Glutamatergic neuron (in vitro differentiated cells): ENCODE results near the gene CCDC175. TPM values are rescaled to one million over a fixed set of nuclear protein-coding genes. Genes with fewer than 3 reads are reported as not detected.
A peak's percentile ranks its signal among the peaks of the same experiment; 100 is the strongest.

Source experiments
- DNase-seq: peaks from one replicate; pipeline ENCODE4 v3.0.0; 2022
- H3K27ac Mint-ChIP-seq: one replicate; pipeline ENCODE4 v1.8.0; 2020; ENCODE audit warnings: mild to moderate bottlenecking, mixed read lengths, inconsistent platforms; ENCODE audit not compliant: unreplicated experiment
- H3K27me3 Mint-ChIP-seq: one replicate; pipeline ENCODE4 v1.8.0; 2020; ENCODE audit warnings: mild to moderate bottlenecking, moderate library complexity, mixed read lengths, inconsistent platforms; ENCODE audit not compliant: unreplicated experiment
- H3K36me3 Mint-ChIP-seq: one replicate; pipeline ENCODE4 v1.8.0; 2020; ENCODE audit warnings: mild to moderate bottlenecking, mixed read lengths, inconsistent platforms; ENCODE audit not compliant: unreplicated experiment
- H3K4me1 Mint-ChIP-seq: one replicate; pipeline ENCODE4 v1.8.0; 2020; ENCODE audit warnings: mild to moderate bottlenecking, low read depth, mixed read lengths, inconsistent platforms; ENCODE audit not compliant: unreplicated experiment
- H3K4me3 Mint-ChIP-seq: one replicate; pipeline ENCODE4 v1.8.0; 2020; ENCODE audit warnings: mild to moderate bottlenecking, mixed read lengths, inconsistent platforms; ENCODE audit not compliant: unreplicated experiment
- H3K9me3 Mint-ChIP-seq: one replicate; pipeline ENCODE4 v1.8.0; 2020; ENCODE audit warnings: mild to moderate bottlenecking, moderate library complexity, mixed read lengths, inconsistent platforms; ENCODE audit not compliant: unreplicated experiment
- total RNA-seq: library from RNA; stranded (reverse); fragmentation: NEBNext Ultra II Directional; extraction: Animal tissue kit (Norgen Biotek cat#: 25700); gene quantifications from one replicate; pipeline ENCODE4 v1.2.1, GENCODE V29; 2021; ENCODE audit not compliant: unreplicated experiment
- TF ChIP-seq, protein P1 (sequence below): fragments of 200-600 bp; sonication (generic); IDR thresholded peaks from one replicate; pipeline ENCODE4 v1.5.0; 2021; ENCODE audit not compliant: partially characterized antibody, unreplicated experiment

Gene CCDC175
- total RNA-seq, 1 donor from 2014 or later, result not detected

GRCh38 chr14:59482541-59483331 is 93.9 kb downstream of the CCDC175 start:
- peaks cover 10% of the 10 kb centered on the region for H3K9me3 Mint-ChIP-seq
- peak overlapping the region; percentile 94 for H3K4me3 Mint-ChIP-seq
- no peak for DNase-seq
- peaks cover 3% of the 10 kb centered on the region for H3K4me1 Mint-ChIP-seq
- H3K36me3 Mint-ChIP-seq, result no peaks in the 10 kb centered on the region
- H3K27me3 Mint-ChIP-seq, result peaks cover 4% of the 10 kb centered on the region
- TF ChIP-seq, protein P1, sequence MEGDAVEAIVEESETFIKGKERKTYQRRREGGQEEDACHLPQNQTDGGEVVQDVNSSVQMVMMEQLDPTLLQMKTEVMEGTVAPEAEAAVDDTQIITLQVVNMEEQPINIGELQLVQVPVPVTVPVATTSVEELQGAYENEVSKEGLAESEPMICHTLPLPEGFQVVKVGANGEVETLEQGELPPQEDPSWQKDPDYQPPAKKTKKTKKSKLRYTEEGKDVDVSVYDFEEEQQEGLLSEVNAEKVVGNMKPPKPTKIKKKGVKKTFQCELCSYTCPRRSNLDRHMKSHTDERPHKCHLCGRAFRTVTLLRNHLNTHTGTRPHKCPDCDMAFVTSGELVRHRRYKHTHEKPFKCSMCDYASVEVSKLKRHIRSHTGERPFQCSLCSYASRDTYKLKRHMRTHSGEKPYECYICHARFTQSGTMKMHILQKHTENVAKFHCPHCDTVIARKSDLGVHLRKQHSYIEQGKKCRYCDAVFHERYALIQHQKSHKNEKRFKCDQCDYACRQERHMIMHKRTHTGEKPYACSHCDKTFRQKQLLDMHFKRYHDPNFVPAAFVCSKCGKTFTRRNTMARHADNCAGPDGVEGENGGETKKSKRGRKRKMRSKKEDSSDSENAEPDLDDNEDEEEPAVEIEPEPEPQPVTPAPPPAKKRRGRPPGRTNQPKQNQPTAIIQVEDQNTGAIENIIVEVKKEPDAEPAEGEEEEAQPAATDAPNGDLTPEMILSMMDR, result no peak
- peak overlapping the region; percentile 73 for H3K27ac Mint-ChIP-seq

GRCh38 chr14:59481871-59482540 is 94.6 kb downstream of the CCDC175 start:
- TF ChIP-seq, protein P1, result no peak
- Mint-ChIP-seq H3K36me3 (no peaks in the 10 kb centered on the region), H3K4me3 (peak overlapping the region; percentile 94), H3K27ac (no peak overlapping the region), H3K4me1 (peaks cover 3% of the 10 kb centered on the region), H3K27me3 (peaks cover 4% of the 10 kb centered on the region), H3K9me3 (peaks cover 10% of the 10 kb centered on the region)
- DNase-seq, result no peak

DNA sequence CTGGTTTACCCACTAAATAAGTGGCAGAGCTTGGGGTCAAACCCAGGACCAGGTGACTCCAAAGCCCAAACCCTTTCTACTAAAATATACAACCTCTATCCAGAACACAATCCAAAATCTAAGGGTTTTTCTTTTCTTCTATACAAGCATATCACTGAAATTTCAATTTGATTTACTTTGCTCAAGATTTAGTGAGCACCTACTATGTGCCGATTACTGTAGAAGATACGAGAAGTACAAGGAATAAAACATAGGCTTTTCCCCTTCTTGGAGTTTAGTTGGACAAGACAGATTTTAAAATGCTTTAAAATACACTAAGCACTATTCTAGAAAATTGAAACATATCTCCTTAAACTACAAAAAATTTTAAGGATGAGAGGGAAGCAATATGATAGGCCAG is 95.2 kb downstream of the CCDC175 start:
- no peak overlapping the region for H3K4me3 Mint-ChIP-seq
- TF ChIP-seq, protein P1, result no peak

DNA sequence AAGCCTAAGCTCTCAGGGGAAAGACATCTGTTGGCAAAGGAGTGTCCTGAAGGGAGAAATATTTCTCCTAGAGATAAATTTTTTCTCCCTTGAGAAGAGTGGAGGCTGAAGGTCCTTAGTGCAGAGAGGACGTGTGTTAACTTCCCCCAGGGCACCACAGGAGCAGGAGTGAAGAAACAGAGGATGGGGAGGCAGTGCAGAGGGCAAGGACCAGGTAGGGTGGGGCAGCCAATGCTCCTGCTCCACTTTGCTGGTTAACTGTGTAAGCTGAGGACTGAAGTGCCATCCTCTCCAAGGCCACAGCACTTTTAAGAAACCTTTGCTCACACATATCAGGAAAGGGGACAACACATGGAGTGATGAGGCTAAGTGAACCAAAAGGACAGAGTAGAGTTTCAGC is 96.4 kb downstream of the CCDC175 start:
- peaks cover 3% of the 10 kb centered on the region for H3K4me1 Mint-ChIP-seq
- peaks cover 4% of the 10 kb centered on the region for H3K27me3 Mint-ChIP-seq
- no peak overlapping the region for H3K27ac Mint-ChIP-seq
- TF ChIP-seq, protein P1, result no peak
- H3K36me3 Mint-ChIP-seq, result no peaks in the 10 kb centered on the region
- H3K9me3 Mint-ChIP-seq, result peaks cover 9% of the 10 kb centered on the region
- no peak overlapping the region for H3K4me3 Mint-ChIP-seq
- DNase-seq, result no peak

More for the DNA sequence above, 95.2 kb downstream of the CCDC175 start:
- Mint-ChIP-seq H3K27me3 (peaks cover 4% of the 10 kb centered on the region), H3K4me1 (peaks cover 3% of the 10 kb centered on the region), H3K36me3 (no peaks in the 10 kb centered on the region), H3K27ac (no peak overlapping the region), H3K9me3 (peaks cover 10% of the 10 kb centered on the region)
- no peak for DNase-seq

DNA sequence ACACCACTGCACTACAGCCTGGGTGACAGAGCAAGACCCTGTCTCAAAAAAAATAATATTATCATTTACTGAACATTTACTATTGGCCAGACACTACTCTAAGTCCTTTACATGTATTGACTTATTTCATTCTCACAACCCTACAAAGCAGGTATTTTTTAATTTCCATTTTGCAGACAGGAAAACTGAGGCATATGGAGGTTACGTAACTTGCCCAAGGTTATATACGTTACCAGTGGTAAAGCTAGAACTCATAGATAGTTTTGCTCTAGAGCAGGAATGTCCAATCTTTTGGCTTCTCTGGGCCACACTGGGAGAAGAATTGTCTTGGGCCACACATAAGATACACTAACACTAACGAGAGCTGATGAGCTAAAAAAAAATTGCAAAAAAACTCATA is 98.1 kb downstream of the CCDC175 start:
- DNase-seq, result no peak
- TF ChIP-seq, protein P1, result no peak
- Mint-ChIP-seq H3K27me3 (peaks cover 4% of the 10 kb centered on the region), H3K4me1 (peaks cover 3% of the 10 kb centered on the region), H3K9me3 (peaks cover 5% of the 10 kb centered on the region), H3K36me3 (no peaks in the 10 kb centered on the region), H3K27ac (no peak overlapping the region), H3K4me3 (no peak overlapping the region)
